Astrocyte (in vitro differentiated cells and primary cell): ENCODE results near the gene FBLN5. TPM values are rescaled to one million over a fixed set of nuclear protein-coding genes. Genes with fewer than 3 reads are reported as not detected.

Source experiments
- DNase-seq: peaks from one replicate; pipeline ENCODE4 v3.0.0-alpha.2; 2010; ENCODE audit warnings: low read depth
- FAIRE-seq: peaks from 2 replicates; lab custom pipeline; 2011; peaks lifted over from hg19 to GRCh38; lab: Jason Lieb, UNC
- H2AFZ ChIP-seq: 2 replicates; pipeline ENCODE4 v1.6.0; 2012; ENCODE audit warnings: low read depth, low read length, inconsistent platforms
- H3K27ac ChIP-seq: 2 replicates; pipeline ENCODE4 v1.5.1; 2011; ENCODE audit warnings: low read depth, low read length, inconsistent platforms
- H3K27me3 ChIP-seq: 2 replicates; pipeline ENCODE4 v1.6.0; 2011; ENCODE audit warnings: low read length, inconsistent platforms; ENCODE audit not compliant: insufficient read depth
- H3K36me3 ChIP-seq: 2 replicates; pipeline ENCODE4 v1.5.1; 2011; ENCODE audit warnings: low read length, inconsistent platforms; ENCODE audit not compliant: insufficient read depth
- H3K4me1 ChIP-seq: 2 replicates; pipeline ENCODE4 v1.5.1; 2011; ENCODE audit warnings: low read length, inconsistent platforms; ENCODE audit not compliant: insufficient read depth
- H3K4me2 ChIP-seq: 2 replicates; pipeline ENCODE4 v1.6.0; 2012; ENCODE audit warnings: low read length, inconsistent platforms
- H3K4me3 ChIP-seq: 2 replicates; pipeline ENCODE4 v1.5.1; 2011; ENCODE audit warnings: low read depth, mild to moderate bottlenecking, low read length, inconsistent platforms; ENCODE audit not compliant: insufficient read depth
- H3K79me2 ChIP-seq: 2 replicates; pipeline ENCODE4 v1.6.0; 2012; ENCODE audit warnings: mild to moderate bottlenecking, low read length, inconsistent platforms; ENCODE audit not compliant: insufficient read depth
- H3K9ac ChIP-seq: 2 replicates; pipeline ENCODE4 v1.6.0; 2012; ENCODE audit warnings: mild to moderate bottlenecking, low read length, inconsistent platforms
- H3K9me3 ChIP-seq: 2 replicates; pipeline ENCODE4 v1.5.1; 2012; ENCODE audit warnings: low read depth, mild to moderate bottlenecking, low read length, inconsistent platforms; ENCODE audit not compliant: insufficient read depth
- H4K20me1 ChIP-seq: 2 replicates; pipeline ENCODE4 v1.6.0; 2012; ENCODE audit warnings: low read length, inconsistent platforms; ENCODE audit not compliant: insufficient read depth
- H3K27ac Mint-ChIP-seq: one replicate; pipeline ENCODE4 v1.8.0; 2021; ENCODE audit warnings: mild to moderate bottlenecking, mixed read lengths; ENCODE audit not compliant: unreplicated experiment
- H3K27me3 Mint-ChIP-seq: one replicate; pipeline ENCODE4 v1.8.0; 2021; ENCODE audit warnings: low read depth, mixed read lengths; ENCODE audit not compliant: unreplicated experiment
- H3K36me3 Mint-ChIP-seq: one replicate; pipeline ENCODE4 v1.8.0; 2021; ENCODE audit warnings: low read depth, mixed read lengths; ENCODE audit not compliant: unreplicated experiment
- H3K4me1 Mint-ChIP-seq: one replicate; pipeline ENCODE4 v1.8.0; 2021; ENCODE audit warnings: low read depth, mixed read lengths; ENCODE audit not compliant: unreplicated experiment
- H3K4me3 Mint-ChIP-seq: one replicate; pipeline ENCODE4 v1.8.0; 2021; ENCODE audit warnings: mild to moderate bottlenecking, moderate library complexity, mixed read lengths; ENCODE audit not compliant: unreplicated experiment
- H3K9me3 Mint-ChIP-seq: one replicate; pipeline ENCODE4 v1.8.0; 2021; ENCODE audit warnings: mild to moderate bottlenecking, mixed read lengths; ENCODE audit not compliant: unreplicated experiment
- EZH2 ChIP-seq: IDR thresholded peaks from 2 replicates; pipeline ENCODE4 v1.6.1; 2012; ENCODE audit warnings: mild to moderate bottlenecking, low read length, inconsistent platforms; ENCODE audit not compliant: insufficient read depth
- total RNA-seq: library from RNA; stranded (reverse); gene quantifications from 2 replicates; pipeline ENCODE4 v1.2.1, GENCODE V29; 2021
- TF ChIP-seq, protein P1 (sequence below): IDR thresholded peaks from 2 replicates; pipeline ENCODE4 v1.5.1; 2011; ENCODE audit warnings: low read depth, mild to moderate bottlenecking, inconsistent platforms, low read length, moderate library complexity; ENCODE audit not compliant: insufficient read depth

FBLN5 gene
- total RNA-seq, 1 donor from 2014 or later = 12.5 TPM

DNA sequence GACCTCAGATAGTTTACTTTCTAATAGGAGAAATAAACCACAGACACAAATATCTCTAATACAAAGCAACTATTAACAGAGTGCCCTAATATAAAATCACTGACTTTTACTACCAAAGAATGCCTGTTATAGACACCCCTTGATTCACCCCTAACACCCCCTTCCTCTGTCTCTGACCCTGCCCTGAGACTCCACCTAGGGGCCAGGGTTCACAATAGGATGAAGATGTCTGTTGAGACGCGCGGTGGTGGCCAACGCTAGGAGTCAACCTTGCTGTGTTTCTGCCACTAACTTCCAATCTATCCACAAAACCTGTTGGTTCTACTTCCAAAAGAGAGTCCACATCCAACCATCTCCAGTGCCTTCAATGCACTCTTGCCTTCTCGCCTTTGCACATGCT lies 69.2 kb downstream of the FBLN5 start:
- TF ChIP-seq EZH2 = no peak
- TF ChIP-seq, protein P1, sequence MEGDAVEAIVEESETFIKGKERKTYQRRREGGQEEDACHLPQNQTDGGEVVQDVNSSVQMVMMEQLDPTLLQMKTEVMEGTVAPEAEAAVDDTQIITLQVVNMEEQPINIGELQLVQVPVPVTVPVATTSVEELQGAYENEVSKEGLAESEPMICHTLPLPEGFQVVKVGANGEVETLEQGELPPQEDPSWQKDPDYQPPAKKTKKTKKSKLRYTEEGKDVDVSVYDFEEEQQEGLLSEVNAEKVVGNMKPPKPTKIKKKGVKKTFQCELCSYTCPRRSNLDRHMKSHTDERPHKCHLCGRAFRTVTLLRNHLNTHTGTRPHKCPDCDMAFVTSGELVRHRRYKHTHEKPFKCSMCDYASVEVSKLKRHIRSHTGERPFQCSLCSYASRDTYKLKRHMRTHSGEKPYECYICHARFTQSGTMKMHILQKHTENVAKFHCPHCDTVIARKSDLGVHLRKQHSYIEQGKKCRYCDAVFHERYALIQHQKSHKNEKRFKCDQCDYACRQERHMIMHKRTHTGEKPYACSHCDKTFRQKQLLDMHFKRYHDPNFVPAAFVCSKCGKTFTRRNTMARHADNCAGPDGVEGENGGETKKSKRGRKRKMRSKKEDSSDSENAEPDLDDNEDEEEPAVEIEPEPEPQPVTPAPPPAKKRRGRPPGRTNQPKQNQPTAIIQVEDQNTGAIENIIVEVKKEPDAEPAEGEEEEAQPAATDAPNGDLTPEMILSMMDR = no peak
- no peak overlapping the region for H2AFZ ChIP-seq
- H4K20me1 ChIP-seq = no peaks in the 10 kb centered on the region
- H3K9me3 Mint-ChIP-seq = peaks cover 8% of the 10 kb centered on the region
- FAIRE-seq (no peak), DNase-seq (no peak)
- no peaks in the 10 kb centered on the region for H3K36me3 ChIP-seq
- no peak overlapping the region for H3K27ac ChIP-seq
- peaks cover 4% of the 10 kb centered on the region for H3K36me3 Mint-ChIP-seq
- no peak overlapping the region for H3K27ac Mint-ChIP-seq
- peaks cover 2% of the 10 kb centered on the region for H3K27me3 ChIP-seq
- H3K9me3 ChIP-seq = no peaks in the 10 kb centered on the region
- H3K27me3 Mint-ChIP-seq = peaks cover 37% of the 10 kb centered on the region
- H3K4me3 Mint-ChIP-seq = no peak overlapping the region
- peaks cover 4% of the 10 kb centered on the region for H3K4me1 Mint-ChIP-seq
- H3K4me1 ChIP-seq = no peaks in the 10 kb centered on the region
- H3K4me2 ChIP-seq = no peak overlapping the region
- H3K9ac ChIP-seq = no peak overlapping the region
- H3K4me3 ChIP-seq = no peak overlapping the region
- no peaks in the 10 kb centered on the region for H3K79me2 ChIP-seq

DNA sequence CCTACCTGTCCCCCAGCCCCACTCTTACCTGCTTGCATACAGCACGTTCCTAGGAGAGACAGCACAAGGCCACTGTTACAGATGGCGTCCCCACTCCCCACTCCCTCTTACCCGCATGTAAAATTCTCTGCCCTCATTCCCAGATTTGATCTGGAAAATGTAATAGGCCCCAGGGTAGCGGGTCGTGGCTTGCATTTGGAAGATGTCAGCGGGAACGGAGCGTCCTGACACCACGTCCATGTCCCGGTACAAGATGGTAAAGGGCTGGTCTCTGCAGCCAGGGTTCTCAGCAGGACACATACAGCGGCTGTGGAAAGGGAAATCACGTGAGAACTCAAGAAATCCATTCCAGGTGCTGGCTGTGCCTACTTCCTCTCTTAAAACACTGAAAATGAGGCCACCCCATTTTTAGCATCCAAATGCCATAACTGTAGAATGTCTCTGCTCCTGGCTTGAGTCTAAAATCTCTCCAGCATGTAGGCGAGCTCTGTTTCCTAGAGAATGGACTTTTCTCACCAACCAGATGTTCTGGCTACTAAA lies 70.0 kb downstream of the FBLN5 start:
- H3K79me2 ChIP-seq = no peaks in the 10 kb centered on the region
- no peak overlapping the region for H3K4me3 ChIP-seq
- peaks cover 4% of the 10 kb centered on the region for H3K4me1 Mint-ChIP-seq
- H4K20me1 ChIP-seq = no peaks in the 10 kb centered on the region
- H3K27me3 Mint-ChIP-seq = peaks cover 32% of the 10 kb centered on the region
- no peaks in the 10 kb centered on the region for H3K36me3 ChIP-seq
- no peak overlapping the region for H3K4me2 ChIP-seq
- peaks cover 4% of the 10 kb centered on the region for H3K27me3 ChIP-seq
- H3K27ac Mint-ChIP-seq = no peak overlapping the region
- H3K9me3 ChIP-seq = no peaks in the 10 kb centered on the region
- H3K9ac ChIP-seq = no peak overlapping the region
- H3K36me3 Mint-ChIP-seq = peaks cover 5% of the 10 kb centered on the region
- no peak for FAIRE-seq
- H3K9me3 Mint-ChIP-seq = peaks cover 8% of the 10 kb centered on the region
- TF ChIP-seq EZH2 = no peak
- TF ChIP-seq, protein P1 = no peak
- DNase-seq = no peak
- no peak overlapping the region for H3K4me3 Mint-ChIP-seq
- no peaks in the 10 kb centered on the region for H3K4me1 ChIP-seq
- no peak overlapping the region for H2AFZ ChIP-seq
- H3K27ac ChIP-seq = no peak overlapping the region

DNA sequence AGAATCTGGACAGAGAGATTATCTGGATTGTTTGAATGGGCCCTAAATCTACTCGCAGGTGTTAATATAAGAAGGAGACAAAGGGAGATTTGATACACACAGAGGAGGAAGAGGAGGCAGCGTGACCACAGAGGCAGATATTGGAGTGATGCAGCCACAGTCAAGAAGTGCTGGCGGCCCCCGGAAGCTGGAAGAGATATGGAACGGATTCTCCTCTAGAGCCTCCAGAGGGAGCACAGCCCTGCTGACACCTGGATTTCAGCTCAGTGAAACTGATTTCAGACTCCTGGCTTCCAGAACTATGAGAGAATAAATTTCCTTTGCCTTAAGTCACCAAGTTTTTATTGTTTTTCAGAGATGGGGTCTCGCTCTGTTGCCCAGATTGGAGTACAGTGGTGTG lies 71.0 kb downstream of the FBLN5 start:
- Histone ChIP-seq H3K9ac (no peak overlapping the region), H3K79me2 (no peaks in the 10 kb centered on the region), H3K27me3 (peaks cover 4% of the 10 kb centered on the region), H3K4me1 (no peaks in the 10 kb centered on the region), H4K20me1 (no peaks in the 10 kb centered on the region), H3K4me2 (no peak overlapping the region), H3K27ac (no peak overlapping the region), H3K9me3 (no peaks in the 10 kb centered on the region), H2AFZ (no peak overlapping the region), H3K36me3 (no peaks in the 10 kb centered on the region), H3K4me3 (no peak overlapping the region)
- H3K4me1 Mint-ChIP-seq = peaks cover 4% of the 10 kb centered on the region
- H3K27ac Mint-ChIP-seq = no peak overlapping the region
- H3K36me3 Mint-ChIP-seq = peaks cover 5% of the 10 kb centered on the region
- H3K27me3 Mint-ChIP-seq = peaks cover 29% of the 10 kb centered on the region
- FAIRE-seq (no peak), DNase-seq (no peak)
- TF ChIP-seq, protein P1 = no peak
- TF ChIP-seq EZH2 = no peak
- H3K9me3 Mint-ChIP-seq = peaks cover 8% of the 10 kb centered on the region
- no peak overlapping the region for H3K4me3 Mint-ChIP-seq
